Sigmoid colon (tissue), 7 donors: Measurements from ENCODE around the gene TRIM25. TPM values are rescaled to one million over a fixed set of nuclear protein-coding genes. Genes with fewer than 3 reads are reported as not detected.

Experiments used
- DNase-seq: peaks from one replicate; pipeline ENCODE4 v3.0.0-alpha.2; 2019
- H3K27ac ChIP-seq, 4 donors: fragments of 200-600 bp; sonication (generic); one replicate each; pipeline ENCODE4 v1.5.1; 2016 to 2019; ENCODE audit warnings: mild to moderate bottlenecking in 1 of 4
- H3K27me3 ChIP-seq, 3 donors: fragments of 200-600 bp; sonication (generic); one replicate each; pipeline ENCODE4 v1.5.1; 2019; ENCODE audit warnings: mild to moderate bottlenecking in 1 of 3
- H3K36me3 ChIP-seq, 4 donors: fragments of 200-600 bp; sonication (generic); one replicate each; pipeline ENCODE4 v1.5.1; 2016 to 2019
- H3K4me1 ChIP-seq, 4 donors: fragments of 200-600 bp; sonication (generic); one replicate each; pipeline ENCODE4 v1.5.1; 2017 to 2019
- H3K4me3 ChIP-seq, 4 donors: fragments of 200-600 bp; sonication (generic); one replicate each; pipeline ENCODE4 v1.5.1; 2017 to 2019; ENCODE audit warnings: mild to moderate bottlenecking in 2 of 4, moderate library complexity in 1 of 4
- H3K9me3 ChIP-seq, 4 donors: fragments of 200-600 bp in 3 of 4; sonication (generic) in 3 of 4; one replicate each; pipeline versions ENCODE4 v1.5.1 to v1.6.1; 2013 to 2019
- EP300 ChIP-seq, 4 donors: sonication (generic); formaldehyde crosslinking; IDR thresholded peaks; one replicate each; pipeline ENCODE4 v1.6.1; 2017; ENCODE audit warnings: antibody characterized with exemption in 4 of 4
- POLR2A ChIP-seq, 2 donors: fragments of 450-650 bp; IDR thresholded peaks; one replicate each; pipeline ENCODE4 v1.6.1; 2016; ENCODE audit warnings: antibody characterized with exemption in 2 of 2, mild to moderate bottlenecking in 2 of 2, moderate library complexity in 2 of 2
- POLR2AphosphoS5 ChIP-seq, 4 donors: sonication (generic); formaldehyde crosslinking; IDR thresholded peaks; one replicate each; pipeline ENCODE4 v1.6.1; 2017; ENCODE audit warnings: antibody characterized with exemption in 4 of 4
- WGBS, 2 donors: extraction: QIAGEN DNeasy Blood & Tissue Kit; methylation state at CpG; one replicate each; pipeline ENCODE4 v1.1.7; 2013; 5-methylcytosine and 5-hydroxymethylcytosine counted together
- intact Hi-C: fragments of 100-400 bp; cut with DNase I; formaldehyde crosslinking; loops from one replicate; pipeline ENCODE4 v1.15.1; 2023
- polyA plus RNA-seq, 3 donors: library from polyadenylated mRNA; stranded (reverse); fragments of 200-250 nt; gene quantifications; one replicate each; pipeline ENCODE4 v1.2.3, GENCODE V29; 2013
- total RNA-seq, 4 donors: library from RNA; depleted of rRNA; stranded (reverse); fragments of >200 nt; gene quantifications; one replicate each; pipeline ENCODE4 v1.1.0, GENCODE V29; 2016
- TF ChIP-seq, protein P1 (sequence below), 4 experiments: fragments of 450-650 bp in 3 of 4; fragments of 200-600 bp in 1 of 4; IDR thresholded peaks; one replicate each; pipeline ENCODE4 v1.5.1; 2016 to 2019; ENCODE audit warnings: antibody characterized with exemption in 4 of 4, mild to moderate bottlenecking in 3 of 4, moderate library complexity in 2 of 4
- donor health status: healthy with polysubstance abuse.
- donor health status: Bipolar disorder and iron deficiency.
- donor health status: healthy.

TRIM25 gene
- total and polyA plus RNA-seq, 7 donors: 10.8 to 51.6 (median 20.3) TPM

- DNase-seq: no peak
- WGBS, 2 donors: 97 to 98% methylated on average over 1 of the region's 1 CpG
- H3K9me3 ChIP-seq: no peaks in the 10 kb centered on the region
- no peak overlapping the region for H3K27ac ChIP-seq
- intact Hi-C loops: loop anchor here (5.0 kb wide), 1 partner anchor 45 kb away; no protein-coding TSS in a partner anchor
- no peaks in the 10 kb centered on the region for H3K4me1 ChIP-seq
- H3K27me3 ChIP-seq: no peaks in the 10 kb centered on the region
- no peak overlapping the region for H3K4me3 ChIP-seq
- TF ChIP-seq POLR2A (IDR thresholded peaks at IDR 0.05) (no peak), EP300 (IDR thresholded peaks at IDR 0.05) (no peak), POLR2AphosphoS5 (IDR thresholded peaks at IDR 0.05) (no peak)
- TF ChIP-seq, protein P1, sequence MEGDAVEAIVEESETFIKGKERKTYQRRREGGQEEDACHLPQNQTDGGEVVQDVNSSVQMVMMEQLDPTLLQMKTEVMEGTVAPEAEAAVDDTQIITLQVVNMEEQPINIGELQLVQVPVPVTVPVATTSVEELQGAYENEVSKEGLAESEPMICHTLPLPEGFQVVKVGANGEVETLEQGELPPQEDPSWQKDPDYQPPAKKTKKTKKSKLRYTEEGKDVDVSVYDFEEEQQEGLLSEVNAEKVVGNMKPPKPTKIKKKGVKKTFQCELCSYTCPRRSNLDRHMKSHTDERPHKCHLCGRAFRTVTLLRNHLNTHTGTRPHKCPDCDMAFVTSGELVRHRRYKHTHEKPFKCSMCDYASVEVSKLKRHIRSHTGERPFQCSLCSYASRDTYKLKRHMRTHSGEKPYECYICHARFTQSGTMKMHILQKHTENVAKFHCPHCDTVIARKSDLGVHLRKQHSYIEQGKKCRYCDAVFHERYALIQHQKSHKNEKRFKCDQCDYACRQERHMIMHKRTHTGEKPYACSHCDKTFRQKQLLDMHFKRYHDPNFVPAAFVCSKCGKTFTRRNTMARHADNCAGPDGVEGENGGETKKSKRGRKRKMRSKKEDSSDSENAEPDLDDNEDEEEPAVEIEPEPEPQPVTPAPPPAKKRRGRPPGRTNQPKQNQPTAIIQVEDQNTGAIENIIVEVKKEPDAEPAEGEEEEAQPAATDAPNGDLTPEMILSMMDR (IDR thresholded peaks at IDR 0.05): no peak
- peaks cover 7 to 88% (median 42%) of the 10 kb centered on the region in 4 donors for H3K36me3 ChIP-seq
These were observed 21.5 kb downstream of the TRIM25 start for GRCh38 chr17:56892333-56892732.

DNA sequence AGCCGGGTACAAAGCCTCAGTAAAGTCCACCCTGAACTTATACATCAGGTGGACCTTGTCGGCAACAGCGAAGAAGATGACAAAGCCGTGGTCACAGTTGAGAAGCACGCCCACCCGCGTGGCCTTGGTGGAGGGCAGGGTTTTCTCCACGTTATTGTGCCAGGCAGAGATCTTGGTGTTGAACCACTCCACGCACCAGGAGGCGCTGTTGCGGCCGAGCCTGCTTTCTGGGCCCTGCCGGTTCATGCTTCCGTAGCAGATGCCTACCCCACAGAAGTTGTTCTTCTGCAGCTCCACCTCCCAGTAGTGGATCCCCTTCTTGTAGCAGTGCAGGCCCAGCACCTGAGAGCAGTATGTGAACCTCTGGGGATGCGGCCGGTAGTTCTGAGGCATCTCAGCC is 22.1 kb downstream of the TRIM25 start:
- H3K27ac ChIP-seq: no peak overlapping the region
- H3K9me3 ChIP-seq: no peaks in the 10 kb centered on the region
- no peak overlapping the region for H3K4me3 ChIP-seq
- peaks cover 7 to 83% (median 42%) of the 10 kb centered on the region in 4 donors for H3K36me3 ChIP-seq
- H3K27me3 ChIP-seq: no peaks in the 10 kb centered on the region
- no peaks in the 10 kb centered on the region for H3K4me1 ChIP-seq
- intact Hi-C loops: loop anchor here (5.0 kb wide), 1 partner anchor 46 kb away; no protein-coding TSS in a partner anchor
- TF ChIP-seq, protein P1 (IDR thresholded peaks at IDR 0.05): peak in 2 of 4 experiments; percentile 24 to 31
- no peak for TF ChIP-seq EP300 (IDR thresholded peaks at IDR 0.05)
- no peak for DNase-seq
- 88 to 93% methylated on average over 16 of the region's 16 CpGs for WGBS, 2 donors

- intact Hi-C loops: loop anchor here (5.0 kb wide), 1 partner anchor 46 kb away; no protein-coding TSS in a partner anchor
- TF ChIP-seq, protein P1 (IDR thresholded peaks at IDR 0.05): no peak
- TF ChIP-seq POLR2A (IDR thresholded peaks at IDR 0.05): no peak
- no peak for DNase-seq
- Histone ChIP-seq H3K4me1 (no peaks in the 10 kb centered on the region), H3K27me3 (no peaks in the 10 kb centered on the region), H3K27ac (no peak overlapping the region), H3K9me3 (no peaks in the 10 kb centered on the region), H3K4me3 (no peak overlapping the region), H3K36me3 (peaks cover 7 to 76% (median 42%) of the 10 kb centered on the region in 4 donors)
- whole genome bisulfite sequencing, 2 donors: 95 to 96% methylated on average over 7 of the region's 7 CpGs
These were observed 22.8 kb downstream of the TRIM25 start for GRCh38 chr17:56890906-56891674.

- DNase-seq: no peak
- peaks cover 7 to 69% (median 35%) of the 10 kb centered on the region in 4 donors for H3K36me3 ChIP-seq
- no peak for TF ChIP-seq POLR2AphosphoS5 (IDR thresholded peaks at IDR 0.05)
- TF ChIP-seq, protein P1 (IDR thresholded peaks at IDR 0.05): no peak
- TF ChIP-seq POLR2A (IDR thresholded peaks at IDR 0.05): no peak
- intact Hi-C loops: loop anchor here (5.0 kb wide), 1 partner anchor 47 kb away; no protein-coding TSS in a partner anchor
- no peaks in the 10 kb centered on the region for H3K4me1 ChIP-seq
- H3K9me3 ChIP-seq: no peaks in the 10 kb centered on the region
- no peak overlapping the region for H3K27ac ChIP-seq
- WGBS, 2 donors: 96 to 98% methylated on average over 6 of the region's 6 CpGs
- no peak overlapping the region for H3K4me3 ChIP-seq
- H3K27me3 ChIP-seq: no peaks in the 10 kb centered on the region
These were observed 23.5 kb downstream of the TRIM25 start for GRCh38 chr17:56890390-56890789.
